Mucosa of gallbladder (tissue), 1 donor: ENCODE measurements around the gene GOSR2. TPM values are rescaled to one million over a fixed set of nuclear protein-coding genes. Genes with fewer than 3 reads are reported as not detected.
"Not testable (repeated sequence)": the region's sequence is repeated elsewhere in the genome, so short reads cannot be mapped to it uniquely, and the experiment has no call there.

Experiments
- DNase-seq: peaks from one replicate; pipeline ENCODE4 v3.0.0-alpha.2; 2020; ENCODE audit warnings: low spot score
- total RNA-seq: library from RNA; stranded (reverse); gene quantifications from one replicate; pipeline ENCODE4 v1.2.1, GENCODE V29; 2021
- donor health status: DM: no; HTN: no; CAD: no.

Gene GOSR2
- total RNA-seq, 1 donor from 2014 or later = 47.8 TPM

DNA sequence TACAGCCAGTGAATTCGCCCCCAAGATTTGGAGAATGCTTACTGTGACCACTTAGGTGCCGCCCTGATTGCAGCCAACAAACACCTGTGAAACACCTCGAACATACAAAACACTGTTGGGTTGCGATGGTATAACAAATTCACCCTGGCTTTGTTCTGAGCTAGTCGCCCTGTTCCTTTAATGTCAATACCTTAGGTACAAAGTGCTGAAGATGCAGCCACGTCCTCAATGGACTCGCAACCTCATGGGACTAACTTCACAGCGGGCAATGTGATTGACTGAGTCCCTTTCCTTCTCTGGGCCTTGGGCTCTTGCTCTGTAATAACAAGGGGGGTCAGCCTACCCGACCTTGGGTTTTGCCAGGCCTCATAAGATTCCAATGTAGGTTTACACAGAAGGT, 28.9 kb upstream of the GOSR2 start:
- no peak for DNase-seq

DNA sequence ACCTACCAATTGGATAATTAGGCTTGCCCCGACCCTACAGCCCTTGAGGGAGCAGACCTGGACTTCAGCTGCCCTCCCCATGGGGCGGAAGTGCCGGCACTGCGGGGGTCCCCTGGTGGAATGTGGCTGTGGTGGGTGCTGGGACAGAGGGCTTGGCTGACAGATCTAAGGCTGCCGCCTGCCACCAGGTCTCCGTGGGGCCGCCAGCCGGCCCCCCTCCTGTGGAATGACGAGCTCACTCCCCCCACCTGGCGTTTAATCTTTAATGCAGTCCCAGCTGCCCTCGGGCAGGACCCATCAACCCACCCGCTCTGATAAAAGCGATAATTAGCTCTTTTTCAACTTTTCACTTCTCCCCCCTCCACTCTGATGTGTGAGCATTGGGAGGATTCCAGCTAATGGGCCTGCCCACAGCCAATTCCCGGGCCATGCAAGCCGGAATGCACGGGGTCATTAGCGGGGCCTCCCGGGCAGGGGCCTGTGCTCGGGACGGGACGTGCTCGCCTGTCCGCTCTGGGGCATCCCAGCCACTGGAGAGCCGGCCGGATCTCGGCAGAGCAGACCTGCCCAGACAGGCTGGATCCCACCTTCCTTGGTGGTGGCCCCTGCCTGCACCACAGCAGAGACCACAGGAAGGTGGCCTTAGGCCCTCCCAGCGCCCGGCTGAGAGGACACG, 28.3 kb upstream of the GOSR2 start:
- no peak for DNase-seq

DNA sequence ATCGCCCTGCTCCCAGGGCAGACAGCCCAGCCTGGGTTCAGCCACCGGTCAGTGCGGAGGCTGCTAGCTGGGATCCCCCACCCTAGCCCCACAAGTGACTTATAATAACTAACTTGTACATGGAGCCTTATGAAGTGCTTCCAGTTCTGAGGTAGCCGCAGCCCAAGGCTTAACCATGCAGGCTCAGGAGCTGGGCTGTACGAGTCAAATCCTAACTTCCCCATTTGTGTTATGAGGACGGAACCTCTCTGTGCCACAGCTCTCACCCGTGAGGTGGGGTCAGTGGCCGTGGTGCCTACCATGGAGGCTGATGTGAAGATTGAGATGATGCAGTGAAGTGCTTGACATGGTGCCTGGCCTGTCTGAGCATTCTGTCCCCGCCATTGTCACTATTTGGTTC, 27.8 kb upstream of the GOSR2 start:
- DNase-seq = no peak

DNA sequence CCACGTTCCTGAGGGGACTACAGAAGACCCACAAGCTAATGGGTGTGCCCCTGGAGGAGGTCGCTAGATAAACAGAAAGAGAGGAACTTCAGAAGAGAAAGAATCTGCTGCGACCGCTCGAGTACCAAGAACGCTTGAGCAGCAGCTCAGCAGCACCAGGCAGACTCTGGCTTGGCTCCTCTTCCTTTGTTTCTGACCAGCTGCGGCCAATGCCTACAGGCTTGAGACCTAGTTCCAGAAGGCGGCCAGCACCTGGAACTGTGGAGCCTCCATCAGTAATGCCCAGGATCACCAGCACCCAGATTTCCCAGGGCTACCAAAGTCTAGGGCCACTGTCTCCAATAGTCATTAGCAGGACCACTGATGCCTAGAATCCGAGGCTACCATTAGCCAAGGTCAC, 26.0 kb upstream of the GOSR2 start:
- no peak for DNase-seq

DNA sequence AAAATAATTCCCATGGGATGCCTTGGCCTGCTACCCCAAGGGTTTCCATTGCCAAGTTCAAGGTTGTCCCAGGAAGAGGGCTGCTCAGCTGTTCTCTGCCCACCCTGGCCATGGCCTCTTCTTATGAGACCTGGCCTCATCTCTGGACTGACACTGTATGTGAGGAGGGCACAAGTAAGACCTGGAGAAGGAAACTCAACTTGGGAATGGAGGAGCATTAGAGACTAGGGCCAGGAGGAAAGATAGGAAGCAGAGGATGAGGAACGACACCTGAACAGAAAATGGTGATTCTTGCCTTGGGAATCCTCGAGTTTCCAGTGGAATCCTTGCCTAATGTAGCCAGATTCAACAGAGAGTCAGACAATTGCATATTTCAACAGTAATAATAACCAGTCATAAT, 24.6 kb upstream of the GOSR2 start:
- no peak for DNase-seq

DNA sequence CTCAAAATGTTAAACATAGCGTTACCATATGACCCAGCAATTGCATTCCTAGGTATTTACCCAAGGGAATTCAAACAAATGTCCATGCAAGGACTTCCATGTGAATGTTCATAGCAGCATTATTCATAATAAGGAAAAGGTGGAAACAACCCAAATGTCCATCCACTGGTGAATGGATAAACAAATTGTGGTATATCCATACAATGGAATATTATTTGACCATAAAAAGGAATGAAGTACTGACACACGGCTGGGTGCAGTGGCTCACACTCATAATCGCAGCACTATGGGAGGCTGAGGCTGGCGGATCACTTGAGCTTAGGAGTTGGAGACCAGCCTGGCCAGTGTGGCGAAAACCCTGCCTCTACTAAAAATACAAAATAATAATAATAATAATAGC, 24.1 kb upstream of the GOSR2 start:
- no peak for DNase-seq

DNA sequence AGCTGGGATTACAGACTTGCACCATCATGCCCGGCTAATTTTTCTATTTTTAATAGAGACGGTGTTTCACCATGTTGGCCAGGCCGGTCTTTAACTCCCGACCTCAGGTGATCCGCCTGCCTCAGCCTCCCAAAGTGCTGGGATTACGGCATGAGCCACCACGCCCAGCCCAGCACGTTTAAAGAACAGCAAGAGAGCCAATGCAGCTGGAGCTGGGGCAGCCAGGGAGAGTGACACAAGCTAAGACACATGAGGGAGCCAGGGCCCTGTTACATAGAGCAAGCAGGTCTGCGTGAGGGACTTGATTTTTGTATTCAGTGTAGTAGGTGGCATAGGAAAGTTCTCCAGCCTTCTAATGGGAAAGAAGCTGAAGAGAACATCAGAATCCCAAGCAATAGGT, 21.7 kb upstream of the GOSR2 start:
- DNase-seq = no peak

DNA sequence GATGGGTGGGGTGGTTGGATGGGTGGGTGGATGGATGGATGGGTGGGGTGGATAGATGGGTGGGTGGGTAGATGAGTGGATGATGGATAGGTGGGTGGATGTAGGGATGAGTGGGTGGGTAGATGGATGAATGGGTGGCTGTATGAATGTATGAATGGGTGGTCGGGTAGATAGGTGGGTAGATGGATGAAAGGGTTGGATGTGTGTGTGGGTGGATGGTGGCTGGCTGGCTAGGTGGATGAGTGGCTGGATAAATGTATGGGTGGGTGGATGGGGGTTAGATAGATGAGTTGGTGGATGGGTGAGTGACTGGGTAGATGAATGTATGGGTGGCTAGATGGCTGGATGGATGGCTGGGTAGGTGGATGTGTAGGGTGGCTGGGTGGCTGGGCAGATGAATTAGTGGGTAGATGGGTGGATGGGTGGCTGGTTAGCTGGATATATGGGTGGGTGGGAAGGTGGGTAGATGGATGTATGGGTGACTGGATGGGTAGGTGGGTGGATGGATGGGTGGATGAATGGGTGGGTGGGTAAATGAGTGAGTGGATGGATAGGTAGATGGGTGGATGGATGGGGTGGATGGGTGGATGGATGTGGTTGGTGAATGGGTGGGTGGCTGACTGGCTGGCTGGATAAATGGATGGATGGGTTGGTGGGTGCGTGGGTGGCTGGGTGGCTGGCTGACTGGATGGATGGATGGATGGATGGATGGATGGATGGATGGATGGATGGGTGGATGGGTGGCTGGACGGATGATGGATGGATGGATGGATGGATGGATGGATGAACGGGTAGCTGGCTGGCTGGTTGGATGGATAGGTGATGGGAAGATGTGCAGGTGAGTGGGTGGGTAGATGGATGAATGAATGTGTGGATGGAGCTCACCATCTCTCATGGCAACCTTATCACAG, 18.9 kb upstream of the GOSR2 start:
- DNase-seq = no peak

DNA sequence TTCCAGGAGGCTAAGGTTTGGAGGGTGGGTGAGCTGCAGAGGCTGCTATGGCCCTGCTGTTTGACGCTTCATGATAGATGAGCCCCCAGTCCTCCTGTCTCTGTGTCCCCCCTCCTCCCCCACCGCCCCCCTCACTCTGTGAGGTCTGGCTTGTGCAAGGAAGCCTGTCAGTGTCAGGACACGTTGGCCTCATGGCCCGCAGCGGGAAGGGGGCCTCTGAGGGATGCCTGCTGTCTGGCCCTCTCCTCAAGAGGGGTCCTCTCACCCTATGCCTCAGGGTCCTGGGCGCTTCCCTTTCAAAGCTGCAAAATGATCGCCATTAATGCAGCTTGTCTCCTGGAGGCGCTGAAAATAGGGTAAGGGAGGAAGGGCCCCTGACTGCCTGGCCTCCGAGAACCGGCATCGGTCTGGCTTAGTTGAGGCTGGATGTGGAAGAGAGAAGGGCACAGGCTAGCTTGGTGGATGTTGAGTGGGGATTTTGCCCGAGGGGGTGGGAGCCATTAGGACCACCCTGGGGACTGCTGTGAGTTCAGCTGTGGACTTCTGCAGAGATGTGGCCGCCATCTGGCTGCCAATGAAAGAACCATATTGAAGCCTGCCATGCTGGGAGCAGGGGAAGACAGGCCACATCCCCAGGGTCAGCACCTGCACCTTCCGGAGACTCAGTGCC, 14.8 kb upstream of the GOSR2 start:
- no peak for DNase-seq

DNA sequence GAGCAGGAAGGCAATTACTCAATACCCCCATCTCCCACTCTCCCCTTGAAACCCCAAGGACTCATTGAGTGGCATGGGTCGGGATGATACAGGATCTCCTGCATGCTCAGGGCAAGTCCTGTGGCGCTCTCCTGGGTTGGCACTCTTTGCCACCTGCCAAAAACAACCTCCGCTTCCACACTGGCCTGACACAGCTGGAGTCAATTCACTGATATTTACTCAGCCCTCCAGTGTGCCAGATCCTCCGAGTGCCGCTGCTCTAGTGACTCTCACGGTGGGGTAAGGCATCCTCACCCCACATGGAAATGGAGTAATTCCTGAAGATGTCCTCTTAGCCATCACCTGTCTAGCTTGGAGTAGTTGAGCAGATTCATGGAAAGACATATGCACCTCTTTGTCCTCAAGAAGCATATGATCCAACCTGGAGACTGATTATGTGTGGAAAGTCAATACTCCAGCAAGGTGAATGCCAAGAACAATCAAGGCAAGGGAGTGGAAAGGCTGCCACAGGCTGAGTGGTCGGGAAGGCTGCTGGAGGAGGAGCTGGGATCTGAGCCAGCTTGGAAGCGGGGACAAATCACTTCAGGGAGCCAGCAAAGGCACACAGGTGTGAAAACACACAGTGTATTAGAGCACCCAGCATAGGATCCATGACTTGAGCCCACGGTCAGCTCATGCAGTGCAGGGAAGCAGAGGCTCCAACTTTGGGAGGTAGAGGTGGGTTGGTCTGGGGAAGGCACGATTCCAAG, 12.6 kb upstream of the GOSR2 start:
- no peak for DNase-seq

DNA sequence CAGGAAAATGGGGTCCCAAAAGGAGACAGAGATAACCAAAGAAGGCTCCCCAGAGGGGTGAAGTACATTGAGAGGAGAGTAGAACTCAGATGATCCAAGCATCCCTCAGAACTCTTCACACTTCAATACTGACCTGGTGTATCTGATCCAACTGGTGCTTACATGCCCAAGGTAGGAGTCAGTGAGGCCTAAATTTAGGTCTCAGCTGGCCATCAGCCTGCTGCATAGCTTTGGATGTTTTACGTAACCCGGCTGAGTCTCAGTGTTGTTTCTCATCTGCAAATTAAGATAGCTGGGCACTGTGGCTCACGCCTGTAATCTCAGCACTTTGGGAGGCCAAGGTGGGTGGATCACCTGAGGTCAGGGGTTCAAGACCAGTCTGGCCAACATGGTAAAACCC, 11.6 kb upstream of the GOSR2 start:
- DNase-seq = no peak

DNA sequence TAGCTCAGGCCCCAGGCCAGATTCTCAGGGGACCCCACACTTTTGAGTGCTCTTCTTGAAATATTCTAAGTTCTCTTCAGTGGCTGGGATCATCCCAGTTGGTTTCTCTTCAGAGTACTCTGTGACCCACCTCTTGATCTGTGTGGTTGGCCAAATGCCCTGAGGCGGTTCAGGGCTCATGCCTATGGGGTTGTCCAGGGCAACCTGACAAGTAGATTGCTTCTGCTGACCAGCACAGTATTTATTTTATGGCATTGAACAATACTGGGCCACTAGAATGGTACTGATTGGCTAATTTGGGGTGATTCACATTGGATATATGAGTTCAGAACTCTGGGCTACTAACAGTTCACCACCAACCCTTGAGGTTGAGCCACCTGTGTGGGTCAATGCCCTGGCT, 7.4 kb upstream of the GOSR2 start:
- no peak for DNase-seq

DNA sequence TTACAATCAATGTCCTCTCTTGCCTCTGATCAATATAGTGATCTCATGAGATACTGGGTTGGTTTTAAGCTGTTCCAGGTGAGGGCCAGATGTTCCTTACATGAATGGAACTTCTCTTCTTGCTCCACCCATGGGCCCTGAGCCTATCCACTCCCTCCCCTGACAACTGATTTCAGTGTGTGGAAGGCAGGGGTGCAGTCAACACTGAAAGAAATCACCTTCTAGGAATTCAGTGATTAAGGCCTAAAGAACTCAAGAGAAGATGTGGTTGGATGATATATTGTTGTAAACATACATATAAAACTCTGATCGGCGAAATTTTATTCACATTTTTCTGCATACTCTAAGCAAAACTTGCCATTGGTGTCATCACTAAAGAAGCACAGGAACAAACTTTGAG, 6.7 kb upstream of the GOSR2 start:
- no peak for DNase-seq

DNA sequence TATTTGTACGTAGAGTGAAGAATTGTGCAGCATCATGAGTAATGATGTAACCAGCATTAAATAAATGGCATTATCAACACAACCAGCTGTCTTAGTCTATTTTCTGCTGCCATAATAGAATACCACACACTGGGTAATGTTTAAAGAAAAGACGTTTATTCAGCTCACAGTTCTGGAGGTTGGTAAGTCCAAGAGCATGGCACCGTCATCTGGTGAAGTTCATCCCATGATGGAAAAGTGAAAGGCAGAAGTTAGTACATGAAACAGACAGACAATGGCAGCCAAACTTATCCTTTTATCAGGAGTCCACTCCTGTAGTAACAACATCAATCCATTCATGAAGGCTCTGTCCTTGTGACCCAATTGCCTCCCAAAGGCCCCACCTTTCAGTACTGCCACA, 6.3 kb upstream of the GOSR2 start:
- DNase-seq = no peak

DNA sequence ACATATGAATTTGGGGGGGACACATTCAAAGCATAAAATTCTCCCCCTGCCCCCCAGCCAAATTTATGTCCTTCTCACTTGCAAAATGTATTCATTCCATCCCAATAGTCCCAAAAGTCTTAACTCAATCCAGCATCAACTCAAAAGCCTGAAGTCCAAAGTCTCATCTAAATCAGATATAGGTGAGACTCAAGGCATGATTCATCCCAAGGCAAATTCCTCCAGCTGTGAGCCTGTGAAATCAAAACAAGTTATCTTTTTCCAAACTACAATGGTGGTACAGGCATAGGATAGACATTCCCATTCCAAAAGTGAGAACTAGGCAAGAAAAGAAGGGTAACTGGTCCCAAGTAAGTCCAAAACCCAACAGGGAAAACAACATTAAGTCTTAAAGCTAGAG, 5.9 kb upstream of the GOSR2 start:
- DNase-seq = no peak

DNA sequence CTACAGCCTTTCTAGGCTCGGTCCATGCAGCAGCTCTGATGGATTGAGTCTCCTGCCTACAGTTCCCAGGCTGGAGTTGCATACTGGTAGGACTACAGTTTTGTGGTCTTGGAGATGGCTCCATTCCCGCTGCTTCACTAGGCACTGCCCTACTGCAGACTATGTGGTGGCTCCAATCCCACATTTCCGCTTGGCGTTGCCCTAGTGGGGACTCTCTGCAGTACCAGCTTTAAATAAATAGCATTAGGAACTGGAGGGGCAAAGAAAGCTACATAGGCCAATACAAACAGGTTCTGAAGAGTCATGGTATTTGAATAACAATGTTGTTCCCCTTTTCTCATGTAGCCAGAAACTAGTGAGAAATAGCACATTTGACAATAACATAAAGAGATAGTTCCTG, 5.4 kb upstream of the GOSR2 start:
- DNase-seq = no peak

DNA sequence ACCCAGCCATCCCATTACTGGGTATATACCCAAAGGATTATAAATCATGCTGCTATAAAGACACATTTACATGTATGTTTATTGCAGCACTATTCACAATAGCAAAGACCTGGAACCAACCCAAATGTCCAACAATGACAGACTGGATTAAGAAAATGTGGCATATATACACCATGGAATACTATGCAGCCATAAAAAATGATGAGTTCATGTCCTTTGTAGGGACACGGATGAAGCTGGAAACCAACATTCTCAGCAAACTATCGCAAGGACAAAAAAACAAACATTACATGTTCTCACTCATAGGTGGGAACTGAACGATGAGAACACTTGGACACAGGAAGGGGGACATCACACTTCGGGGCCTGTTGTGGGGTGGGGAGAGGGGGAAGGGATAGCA, 998 bp upstream of the GOSR2 start:
- DNase-seq = not testable (repeated sequence)

DNA sequence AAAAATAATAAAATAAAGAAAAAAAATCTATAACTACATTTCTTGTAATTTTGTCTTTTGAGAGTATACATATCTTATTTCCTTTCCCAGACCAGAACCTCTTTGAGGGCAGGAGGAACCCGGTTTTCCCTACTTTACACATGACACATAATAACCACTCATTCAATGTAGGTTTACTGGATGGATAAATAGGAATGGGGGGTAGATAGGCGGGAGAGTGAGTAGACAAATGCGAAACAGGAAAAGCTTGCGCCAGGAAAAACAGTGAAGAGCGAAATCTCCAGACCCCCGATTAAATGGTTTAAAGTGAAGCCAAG, 515 bp upstream of the GOSR2 start:
- DNase-seq = no peak

DNA sequence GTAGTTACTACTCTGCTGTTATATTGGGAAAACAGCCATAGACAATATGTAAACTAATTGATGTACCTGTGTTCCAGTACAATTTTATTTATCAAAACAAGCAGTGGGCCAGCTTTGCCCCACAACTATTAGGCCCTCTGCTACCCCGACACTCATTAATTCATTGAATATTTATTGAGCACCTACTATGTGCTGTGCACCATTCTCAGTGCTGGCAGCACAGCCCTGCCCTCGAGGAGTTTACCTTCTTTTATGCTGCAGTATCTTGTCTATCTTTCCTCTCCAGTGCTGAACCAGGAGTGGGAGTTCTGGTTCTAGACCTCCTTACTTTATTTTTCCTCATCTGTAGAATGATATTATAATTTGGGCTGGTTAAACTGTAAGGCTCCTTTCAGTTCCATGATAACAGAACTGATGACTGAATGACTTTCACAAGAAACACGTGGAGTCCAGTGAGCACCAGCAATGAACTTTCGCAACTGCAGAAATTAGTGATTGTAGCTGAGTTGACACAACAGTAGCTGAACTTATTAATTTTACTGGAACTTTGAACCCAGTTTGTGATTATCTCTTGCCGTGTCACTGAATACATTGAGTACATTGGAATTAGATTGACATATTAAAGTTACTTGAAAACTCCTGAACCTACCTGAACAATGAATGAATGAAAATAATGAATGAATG, 2.4 kb downstream of the GOSR2 start:
- no peak for DNase-seq

DNA sequence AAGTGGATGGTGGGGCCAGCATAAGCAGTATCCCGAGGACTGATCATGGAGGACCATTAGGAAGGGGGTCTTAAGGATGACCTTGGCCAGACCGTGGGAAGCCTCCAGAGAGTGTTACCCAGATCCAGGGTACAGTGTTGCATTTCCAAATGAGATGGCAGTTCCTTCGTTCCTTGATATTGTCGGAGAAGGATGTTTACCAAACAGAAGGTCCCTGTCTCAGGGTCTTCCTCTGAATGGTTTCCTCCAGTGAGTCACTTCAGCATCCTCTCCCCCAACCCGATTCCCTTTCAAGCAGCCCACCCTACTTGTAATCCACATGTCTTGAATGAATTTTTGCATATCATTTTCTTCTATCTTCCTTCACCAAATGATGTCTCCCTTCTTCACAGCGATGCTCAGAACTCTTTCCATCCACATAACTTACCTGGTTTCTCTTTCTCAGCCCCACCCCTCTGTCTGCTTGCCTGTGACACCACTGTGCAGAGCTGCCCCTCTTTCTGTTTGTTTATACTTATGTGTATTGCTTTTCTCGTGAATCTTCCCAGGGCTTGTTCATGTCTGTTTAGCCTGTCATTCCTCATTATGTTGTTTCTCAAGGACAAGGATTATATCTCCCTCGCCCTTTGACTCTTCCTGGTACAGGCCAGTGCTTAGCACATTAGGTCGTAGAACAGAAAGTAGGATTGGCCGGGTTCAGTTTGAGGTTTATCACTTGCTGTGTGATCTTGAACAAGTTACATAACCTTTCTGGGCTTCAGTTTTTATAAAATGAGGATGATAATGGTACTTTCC, 5.7 kb downstream of the GOSR2 start:
- no peak for DNase-seq

DNA sequence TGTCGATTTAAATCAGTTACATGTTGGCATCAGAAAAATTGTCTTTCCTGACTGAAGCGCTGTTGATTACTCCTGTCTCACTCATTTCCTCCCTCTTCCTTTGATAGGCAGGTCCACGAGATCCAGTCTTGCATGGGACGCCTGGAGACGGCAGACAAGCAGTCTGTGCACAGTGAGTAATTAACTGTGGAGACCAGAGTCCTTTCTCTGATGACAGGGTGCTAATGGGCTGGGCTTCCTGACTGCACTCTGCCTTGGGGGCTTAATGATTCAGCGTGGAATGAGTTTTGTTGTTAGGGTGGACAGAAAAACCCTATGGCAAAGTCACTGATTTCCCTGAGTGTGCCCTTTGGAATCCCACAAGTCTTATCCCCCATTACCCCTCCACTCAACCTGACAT, 6.5 kb downstream of the GOSR2 start:
- DNase-seq = no peak
